ENCODE measurements around the gene CNNM4. TPM values are rescaled to one million over a fixed set of nuclear protein-coding genes. Genes with fewer than 3 reads are reported as not detected.

CNNM4 gene
- polyA plus RNA-seq, 1 of the 3 experiments (the other 2 are of a cell fraction), result 5.5 TPM

- Histone ChIP-seq H3K9me3 (no peaks in the 10 kb centered on the region), H2AFZ (ENCODE audit: low read depth) (no peak overlapping the region), H3K36me3 (replicated peaks in 1 of 2; ENCODE audit: control insufficient read depth in 1 of 2, insufficient read depth in 2 of 2, low read length in 1 of 2) (peaks cover 11 to 57% of the 10 kb centered on the region in 2 experiments), H3K9me2 (no peaks in the 10 kb centered on the region), H3K79me2 (ENCODE audit: insufficient read depth) (no peaks in the 10 kb centered on the region), H3K4me2 (no peak overlapping the region), H3K4me1 (ENCODE audit: control insufficient read depth in 1 of 2, insufficient read depth in 2 of 2, low read depth in 1 of 2, low read length in 1 of 2) (no peaks in the 10 kb centered on the region; a peak in 1 of 4 replicates), H3K4me3 (ENCODE audit: low read depth in 2 of 2, low read length in 1 of 2) (no peak overlapping the region), H3K27ac (ENCODE audit: low read depth in 2 of 2, low read length in 1 of 2) (no peak overlapping the region), H3F3A (replicated peaks; ENCODE audit: insufficient read depth) (no peaks in the 10 kb centered on the region), H4K20me1 (ENCODE audit: insufficient read depth) (no peaks in the 10 kb centered on the region), H3K27me3 (ENCODE audit: insufficient read depth) (no peaks in the 10 kb centered on the region), H3K9ac (no peak overlapping the region)
- POLR2A ChIA-PET, result no interaction called here
- TF ChIP-seq MAX (IDR thresholded peaks at IDR 0.05; ENCODE audit: low read depth) (no peak), REST (IDR thresholded peaks at IDR 0.05; ENCODE audit: low read depth, low read length) (peak; percentile 92)
- CTCF ChIA-PET, result interaction anchor here (1.3 kb wide), 2 partner anchors 15 to 69 kb away, joined by 3 read pairs; partner anchors contain the start of gene CNNM3
- no peak for DNase-seq
- 83% methylated on average over 8 of the region's 10 CpGs for WGBS (ENCODE audit: low lambda C conversion rate)
Observed at GRCh38 chr2:96831679-96832078, 71.0 kb downstream of the CNNM4 start.

DNA sequence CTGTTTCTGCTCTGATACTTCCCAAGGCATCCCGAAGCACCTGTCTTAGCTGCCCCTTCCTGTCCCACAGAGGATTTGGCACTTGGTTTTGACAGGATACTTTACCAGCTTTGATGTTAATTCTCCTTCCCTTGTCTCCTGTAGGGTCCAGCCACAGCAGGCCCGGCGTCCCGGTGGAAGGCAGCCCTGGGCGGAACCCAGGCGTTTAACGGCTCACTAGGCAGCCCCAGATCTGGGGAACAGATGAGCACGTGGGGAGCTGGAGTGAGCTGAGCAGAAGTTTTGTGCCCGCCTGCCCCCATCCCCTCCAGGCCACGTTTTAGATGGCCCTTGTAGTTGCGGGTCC, 71.7 kb downstream of the CNNM4 start:
- no peaks in the 10 kb centered on the region for H3K9me3 ChIP-seq
- no peaks in the 10 kb centered on the region for H3F3A ChIP-seq (replicated peaks; ENCODE audit: insufficient read depth)
- no peak for DNase-seq
- TF ChIP-seq ELF1 (IDR thresholded peaks at IDR 0.05) (no peak), USF1 (IDR thresholded peaks at IDR 0.05; ENCODE audit: borderline replicate concordance, low read depth) (no peak)
- H3K79me2 ChIP-seq (ENCODE audit: insufficient read depth), result no peaks in the 10 kb centered on the region
- ChIA-PET POLR2A (no interaction called here), CTCF (interaction anchor here (1.3 to 1.5 kb wide), 2 partner anchors 69 to 119 kb away, joined by 3 to 4 read pairs; no protein-coding TSS in a partner anchor)
- no peak overlapping the region for H3K4me3 ChIP-seq (ENCODE audit: low read depth in 2 of 2, low read length in 1 of 2)
- H3K9me2 ChIP-seq, result no peaks in the 10 kb centered on the region
- no peak overlapping the region for H3K4me2 ChIP-seq
- peaks cover 11 to 59% of the 10 kb centered on the region in 2 experiments for H3K36me3 ChIP-seq (replicated peaks in 1 of 2; ENCODE audit: control insufficient read depth in 1 of 2, insufficient read depth in 2 of 2, low read length in 1 of 2)
- WGBS (ENCODE audit: low lambda C conversion rate), result 70% methylated on average over 5 of the region's 11 CpGs
- H3K27ac ChIP-seq (ENCODE audit: low read depth in 2 of 2, low read length in 1 of 2), result no peak overlapping the region; a peak in 1 of 4 replicates
- H4K20me1 ChIP-seq (ENCODE audit: insufficient read depth), result no peaks in the 10 kb centered on the region
- no peak overlapping the region for H2AFZ ChIP-seq (ENCODE audit: low read depth)
- H3K9ac ChIP-seq, result no peak overlapping the region
- H3K27me3 ChIP-seq (ENCODE audit: insufficient read depth), result no peaks in the 10 kb centered on the region
- no peaks in the 10 kb centered on the region; a peak in 1 of 4 replicates for H3K4me1 ChIP-seq (ENCODE audit: control insufficient read depth in 1 of 2, insufficient read depth in 2 of 2, low read depth in 1 of 2, low read length in 1 of 2)
